ENCODE data around the gene ZNF629.
A peak's percentile ranks its signal among the peaks of the same experiment; 100 is the strongest.
"Not testable (repeated sequence)": the region's sequence is repeated elsewhere in the genome, so short reads cannot be mapped to it uniquely, and the experiment has no call there.

ZNF629 gene

DNA sequence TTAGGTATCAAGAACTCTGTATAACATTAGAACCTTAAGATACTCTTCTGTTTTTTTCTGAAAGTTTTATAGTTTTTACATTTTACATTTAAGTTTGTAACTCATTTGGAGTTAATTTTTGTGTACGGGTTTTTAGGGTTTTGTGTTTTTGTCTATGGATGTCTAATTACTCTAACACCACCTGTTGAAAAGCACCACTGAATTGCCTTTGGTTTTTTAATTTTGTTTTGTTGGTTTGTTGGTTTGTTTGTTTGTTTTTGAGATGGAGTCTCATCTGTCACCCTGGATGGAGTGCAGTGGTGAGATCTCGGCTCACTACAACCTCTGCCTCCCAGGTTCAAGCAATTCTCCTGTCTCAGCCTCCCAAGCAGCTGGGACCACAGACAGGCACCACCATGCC lies 29.8 kb upstream of the ZNF629 start:
- TF ChIP-seq, protein P1, sequence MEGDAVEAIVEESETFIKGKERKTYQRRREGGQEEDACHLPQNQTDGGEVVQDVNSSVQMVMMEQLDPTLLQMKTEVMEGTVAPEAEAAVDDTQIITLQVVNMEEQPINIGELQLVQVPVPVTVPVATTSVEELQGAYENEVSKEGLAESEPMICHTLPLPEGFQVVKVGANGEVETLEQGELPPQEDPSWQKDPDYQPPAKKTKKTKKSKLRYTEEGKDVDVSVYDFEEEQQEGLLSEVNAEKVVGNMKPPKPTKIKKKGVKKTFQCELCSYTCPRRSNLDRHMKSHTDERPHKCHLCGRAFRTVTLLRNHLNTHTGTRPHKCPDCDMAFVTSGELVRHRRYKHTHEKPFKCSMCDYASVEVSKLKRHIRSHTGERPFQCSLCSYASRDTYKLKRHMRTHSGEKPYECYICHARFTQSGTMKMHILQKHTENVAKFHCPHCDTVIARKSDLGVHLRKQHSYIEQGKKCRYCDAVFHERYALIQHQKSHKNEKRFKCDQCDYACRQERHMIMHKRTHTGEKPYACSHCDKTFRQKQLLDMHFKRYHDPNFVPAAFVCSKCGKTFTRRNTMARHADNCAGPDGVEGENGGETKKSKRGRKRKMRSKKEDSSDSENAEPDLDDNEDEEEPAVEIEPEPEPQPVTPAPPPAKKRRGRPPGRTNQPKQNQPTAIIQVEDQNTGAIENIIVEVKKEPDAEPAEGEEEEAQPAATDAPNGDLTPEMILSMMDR (conservative IDR thresholded peaks at IDR 0.05; ENCODE audit: low read depth, low read length) = no peak
- H3K4me3 ChIP-seq (ENCODE audit: low read depth, low read length) = no peak overlapping the region
- no peak for DNase-seq (ENCODE audit: low read depth)

- TF ChIP-seq, protein P1 (conservative IDR thresholded peaks at IDR 0.05; ENCODE audit: low read depth, low read length) = no peak
- DNase-seq (ENCODE audit: low read depth) = no peak
- H3K4me3 ChIP-seq (ENCODE audit: low read depth, low read length) = peak overlapping the region; percentile 73
Observed at GRCh38 chr16:30813821-30814189, 26.8 kb upstream of the ZNF629 start.

DNA sequence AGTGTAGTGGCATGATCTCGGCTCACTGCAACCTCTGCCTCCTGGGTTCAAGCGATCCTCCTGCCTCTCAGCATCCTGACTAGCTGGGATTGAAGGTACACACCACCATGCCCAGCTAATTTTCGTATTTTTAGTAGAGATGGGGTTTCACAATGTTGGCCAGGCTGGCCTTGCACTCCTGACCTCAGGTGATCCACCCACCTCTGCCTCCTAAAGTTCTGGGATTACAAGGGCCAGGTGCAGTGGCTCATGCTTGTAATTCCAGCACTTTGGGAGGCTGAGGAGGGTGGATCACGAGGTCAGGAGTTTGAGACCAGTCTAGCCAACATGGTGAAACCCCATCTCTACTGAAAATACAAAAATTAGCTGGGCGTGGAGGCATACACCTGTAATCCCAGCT lies 22.7 kb upstream of the ZNF629 start:
- DNase-seq (ENCODE audit: low read depth); H3K4me3 ChIP-seq (ENCODE audit: low read depth, low read length): not testable (repeated sequence)

DNA sequence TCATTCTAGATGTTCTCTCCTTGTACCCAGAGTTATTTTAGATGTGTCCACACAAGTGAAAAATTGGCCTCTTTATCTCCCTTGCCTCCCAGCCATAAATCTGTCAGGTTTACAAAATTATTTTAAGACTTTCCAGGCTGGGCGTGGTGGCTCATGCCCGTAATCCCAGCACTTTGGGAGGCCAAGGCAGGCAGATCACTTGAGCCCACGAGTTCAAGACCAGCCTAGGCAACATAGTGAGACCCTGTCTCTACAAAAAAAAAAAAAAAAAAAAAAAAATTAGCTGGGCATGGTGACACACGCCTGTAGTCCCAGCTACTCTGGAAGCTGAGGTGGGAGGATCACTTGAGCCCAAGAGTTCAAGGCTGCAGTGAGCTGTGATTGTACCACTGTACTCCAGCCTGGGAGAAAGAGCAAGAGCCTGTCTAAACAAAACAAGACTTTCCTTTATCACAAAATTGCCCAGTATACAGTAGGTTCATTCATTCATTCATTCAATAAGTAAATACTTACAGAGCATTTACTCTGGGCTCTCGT lies 22.0 kb upstream of the ZNF629 start:
- DNase-seq (ENCODE audit: low read depth); H3K4me3 ChIP-seq (ENCODE audit: low read depth, low read length): not testable (repeated sequence)

- TF ChIP-seq, protein P1 (conservative IDR thresholded peaks at IDR 0.05; ENCODE audit: low read depth, low read length) = no peak
Observed at GRCh38 chr16:30808146-30808545, 21.1 kb upstream of the ZNF629 start.

DNA sequence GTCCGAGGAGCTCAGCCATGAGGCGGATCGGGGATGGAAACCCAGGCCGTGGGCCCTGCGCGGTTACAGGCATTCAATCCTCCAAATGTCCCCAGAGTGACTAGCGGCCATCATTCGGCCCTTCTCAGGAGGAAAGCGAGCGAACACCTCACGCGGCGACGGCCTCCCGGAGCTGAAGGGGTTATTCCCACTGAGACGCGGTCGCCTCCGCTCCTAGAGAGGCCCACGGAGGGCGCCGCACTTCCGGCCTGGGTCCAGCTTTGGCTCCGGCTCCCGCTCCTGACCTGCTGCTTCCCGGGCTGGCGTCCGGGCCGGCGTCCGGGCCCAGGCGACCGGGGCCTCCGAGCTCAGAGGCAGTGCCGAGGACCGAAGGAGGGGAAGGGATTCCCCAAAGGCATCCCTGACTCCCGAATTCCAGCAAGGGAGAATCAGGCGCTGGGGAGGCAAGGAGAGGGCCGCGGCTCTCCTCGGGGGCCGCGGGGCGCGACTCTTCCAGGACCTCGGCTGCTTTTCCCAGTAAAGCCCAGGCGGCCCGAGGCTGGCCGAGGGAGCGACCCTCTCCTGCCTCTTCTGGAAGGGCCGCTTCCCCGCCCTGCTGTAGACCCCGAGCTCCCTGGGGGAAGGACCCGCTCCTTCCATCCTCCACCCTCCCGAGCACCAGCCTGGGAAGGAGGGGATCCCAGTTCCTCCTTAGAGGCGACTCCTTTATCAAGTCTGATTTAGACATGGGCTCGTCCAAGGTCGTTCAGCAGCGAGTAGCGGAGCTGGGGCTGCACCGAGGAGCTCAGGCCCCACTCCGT lies 18.6 kb upstream of the ZNF629 start:
- peak overlapping the region; percentile 82 for H3K4me3 ChIP-seq (ENCODE audit: low read depth, low read length)
- TF ChIP-seq, protein P1 (conservative IDR thresholded peaks at IDR 0.05; ENCODE audit: low read depth, low read length) = no peak
- peak; percentile 80 for DNase-seq (ENCODE audit: low read depth)

More at GRCh38 chr16:30808146-30808545, 21.1 kb upstream of the ZNF629 start:
- DNase-seq (ENCODE audit: low read depth) = no peak
- H3K4me3 ChIP-seq (ENCODE audit: low read depth, low read length) = no peak overlapping the region

DNA sequence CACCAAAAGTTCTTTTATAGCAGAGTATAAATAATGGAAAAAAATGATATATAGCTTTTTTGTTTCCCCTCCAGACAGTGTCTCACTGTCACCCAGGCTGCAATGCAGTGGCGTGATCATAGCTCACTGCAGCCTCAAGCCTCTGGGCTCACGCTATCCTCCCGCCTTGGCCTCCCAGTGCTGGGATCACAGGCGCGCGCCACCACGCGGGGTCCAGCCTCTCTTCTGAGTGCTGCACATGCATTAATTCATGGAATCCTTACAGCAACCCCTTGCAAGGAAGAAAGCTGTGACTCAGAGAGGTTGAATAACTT lies 18.0 kb upstream of the ZNF629 start:
- TF ChIP-seq, protein P1 (conservative IDR thresholded peaks at IDR 0.05; ENCODE audit: low read depth, low read length) = no peak
- peak overlapping the region; percentile 82 for H3K4me3 ChIP-seq (ENCODE audit: low read depth, low read length)
- DNase-seq (ENCODE audit: low read depth) = no peak

DNA sequence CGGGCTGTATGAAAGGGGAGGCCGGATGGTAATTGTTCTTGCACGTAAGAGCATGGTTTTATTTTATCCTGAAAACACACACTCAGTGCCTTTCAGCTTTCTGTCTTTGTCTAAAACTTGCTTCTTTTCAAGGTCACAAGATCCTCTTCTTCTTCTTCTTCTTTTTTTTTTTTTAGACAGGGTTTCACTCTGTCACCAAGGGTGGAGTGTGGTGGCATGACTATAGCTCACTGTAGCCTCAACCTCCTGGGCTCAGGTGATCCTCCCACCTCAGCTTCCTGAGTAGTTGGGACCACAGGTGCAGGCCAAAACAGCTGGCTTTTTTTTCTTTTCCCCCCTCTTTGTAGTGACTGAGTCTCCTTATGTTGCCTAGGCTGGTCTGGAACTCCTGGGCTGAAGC lies 15.9 kb upstream of the ZNF629 start:
- H3K4me3 ChIP-seq (ENCODE audit: low read depth, low read length) = no peak overlapping the region
- no peak for DNase-seq (ENCODE audit: low read depth)
- TF ChIP-seq, protein P1 (conservative IDR thresholded peaks at IDR 0.05; ENCODE audit: low read depth, low read length) = no peak

Measured in choroid plexus epithelial cell (primary cell).